Activated gamma-delta T cell treated with Interleukin-2 at 50 U/mL for 16 hours (primary cell): ENCODE measurements around the gene FAM98B.

Source experiments
- DNase-seq: peaks from one replicate; pipeline ENCODE4 v3.0.0-alpha.2; 2020

FAM98B gene

GRCh38 chr15:38463893-38464292, 10.0 kb downstream of the FAM98B start:
- no peak for DNase-seq

GRCh38 chr15:38464675-38465074, 10.7 kb downstream of the FAM98B start:
- no peak for DNase-seq

DNA sequence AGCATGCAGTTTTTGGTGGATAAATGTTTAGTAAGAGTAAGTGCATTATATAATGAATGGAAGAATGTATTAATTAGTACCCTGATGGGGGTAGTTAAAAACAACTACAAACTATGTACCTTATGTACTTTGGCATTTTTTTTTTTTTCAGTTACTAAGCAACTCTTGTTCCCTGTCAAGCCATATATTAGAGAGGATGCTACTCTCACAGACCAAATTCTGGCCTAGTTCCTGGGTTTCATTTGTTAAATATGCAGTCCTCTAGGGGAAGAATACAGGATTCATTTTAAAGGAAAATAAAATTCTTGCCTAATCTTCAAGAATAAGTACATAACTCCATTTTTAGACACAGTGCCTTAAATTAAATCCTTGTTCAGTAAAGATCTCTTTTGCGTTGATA, 16.9 kb downstream of the FAM98B start:
- DNase-seq = no peak

DNA sequence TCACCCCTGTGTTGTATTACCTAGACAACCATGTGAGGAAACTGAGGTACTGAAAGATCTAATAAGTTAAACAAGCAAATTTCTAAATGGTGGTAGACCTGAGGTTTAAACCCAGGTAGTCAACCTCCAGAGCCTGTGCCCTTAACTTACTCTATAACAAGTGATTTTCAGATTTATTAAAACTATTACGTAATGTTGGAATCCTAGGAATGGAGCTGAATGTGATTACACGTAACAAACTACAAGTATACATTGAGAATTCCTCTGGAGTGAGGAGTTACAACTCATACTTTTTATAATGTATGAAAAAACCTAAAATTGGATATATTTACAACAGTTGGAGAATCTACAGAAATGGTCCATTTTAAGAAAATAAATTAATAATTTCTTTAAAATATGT, 18.0 kb downstream of the FAM98B start:
- DNase-seq = no peak

DNA sequence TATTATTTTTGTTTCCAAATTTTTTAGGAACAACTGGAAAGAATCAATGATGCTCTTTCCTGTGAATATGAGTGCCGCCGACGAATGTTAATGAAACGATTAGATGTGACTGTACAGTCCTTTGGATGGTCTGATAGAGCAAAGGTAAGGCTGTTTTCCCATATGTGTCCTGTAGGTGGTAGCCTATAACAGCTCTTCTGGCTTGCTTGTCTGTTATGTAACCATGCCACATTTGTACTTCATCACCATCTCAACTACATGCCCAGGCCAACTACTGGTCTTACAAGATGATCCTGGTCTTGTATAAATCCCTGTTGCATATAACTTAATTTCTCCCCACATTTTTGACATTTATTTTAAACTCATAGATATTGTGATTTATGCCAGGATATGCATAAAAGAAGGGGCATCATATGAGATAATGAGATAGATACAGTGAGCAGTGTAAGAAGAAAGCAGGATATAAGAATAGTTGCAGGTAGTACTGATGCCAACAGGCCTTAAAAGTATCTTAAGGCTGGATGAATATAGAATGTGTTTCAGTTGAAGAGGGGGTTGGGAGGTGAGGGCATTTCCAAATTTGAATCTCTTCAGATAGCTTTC, 20.3 kb downstream of the FAM98B start:
- DNase-seq = peak; percentile 31

DNA sequence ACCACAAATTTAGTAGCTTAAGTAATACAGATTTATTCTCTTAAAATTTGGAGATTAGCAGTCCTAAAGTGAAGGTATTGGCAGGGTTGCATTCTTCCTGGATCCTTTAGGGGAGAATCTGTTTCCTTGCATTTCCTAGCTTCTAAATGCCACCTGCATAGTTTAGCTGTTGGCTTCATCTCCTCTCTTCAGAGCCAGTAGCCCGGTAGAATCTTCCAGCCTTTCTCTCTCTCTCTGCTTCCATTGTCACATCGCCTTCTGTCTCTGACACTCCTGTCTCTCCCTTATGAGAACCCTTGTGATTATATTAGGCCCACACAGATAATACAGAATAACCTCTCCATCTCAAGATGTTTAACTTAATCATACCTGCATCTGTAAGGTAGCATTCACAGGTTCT, 21.4 kb downstream of the FAM98B start:
- DNase-seq = no peak

DNA sequence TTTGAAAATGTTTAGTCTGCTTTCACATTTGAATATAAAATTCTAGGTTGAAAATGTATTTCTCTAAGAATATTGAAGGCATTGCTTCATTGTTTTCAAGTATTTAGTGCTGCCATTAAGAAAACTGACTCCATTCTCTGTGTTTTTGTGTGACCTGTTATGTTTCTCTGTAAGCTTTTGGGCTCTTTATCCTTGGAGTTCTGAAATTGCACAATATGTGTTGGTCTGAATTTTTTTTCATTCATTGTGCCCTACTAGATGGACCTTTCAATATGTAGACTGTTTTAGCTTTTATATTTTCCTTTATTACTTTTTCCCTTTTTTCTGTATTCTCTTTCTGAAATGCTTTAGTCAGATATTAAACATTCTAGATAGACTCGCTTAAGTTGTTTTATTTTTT, 22.2 kb downstream of the FAM98B start:
- DNase-seq = no peak

DNA sequence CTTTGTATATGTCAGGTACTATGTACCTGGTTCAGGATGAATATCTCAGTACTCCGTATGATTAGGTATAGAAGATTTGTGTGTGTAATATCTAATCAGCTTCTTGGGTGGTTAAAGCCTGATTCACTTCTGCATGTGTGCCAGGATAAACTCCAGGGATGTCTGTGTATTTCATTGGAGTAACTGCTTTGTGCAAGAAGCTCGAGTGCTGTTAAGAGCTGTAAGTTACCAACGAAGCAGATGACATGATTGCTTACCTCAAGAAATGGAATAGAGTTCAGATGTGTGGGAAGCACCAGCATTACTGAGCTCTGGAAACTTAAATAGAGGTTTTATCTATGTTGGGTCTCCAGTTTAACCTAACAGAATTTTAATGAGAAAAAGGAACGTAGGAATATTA, 23.7 kb downstream of the FAM98B start:
- DNase-seq = no peak

DNA sequence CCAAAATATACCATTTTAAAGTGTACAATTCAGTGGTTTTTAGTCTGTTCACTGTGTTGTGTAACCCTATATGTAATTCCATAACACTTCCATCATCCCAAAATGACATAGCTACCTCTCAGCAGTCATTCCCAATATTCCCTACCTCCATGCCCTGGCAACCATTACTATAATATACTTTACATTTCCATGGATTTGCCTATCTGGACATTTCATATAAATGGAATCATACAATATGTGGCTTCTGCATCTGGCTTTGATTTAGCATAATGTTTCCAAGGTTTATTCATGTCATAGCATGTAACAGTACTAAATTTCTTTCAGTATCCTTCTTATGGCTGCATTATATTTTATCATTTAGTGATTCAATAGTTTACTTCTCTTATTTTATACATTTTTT, 25.3 kb downstream of the FAM98B start:
- no peak for DNase-seq

GRCh38 chr15:38479756-38480155, 25.8 kb downstream of the FAM98B start:
- no peak for DNase-seq

DNA sequence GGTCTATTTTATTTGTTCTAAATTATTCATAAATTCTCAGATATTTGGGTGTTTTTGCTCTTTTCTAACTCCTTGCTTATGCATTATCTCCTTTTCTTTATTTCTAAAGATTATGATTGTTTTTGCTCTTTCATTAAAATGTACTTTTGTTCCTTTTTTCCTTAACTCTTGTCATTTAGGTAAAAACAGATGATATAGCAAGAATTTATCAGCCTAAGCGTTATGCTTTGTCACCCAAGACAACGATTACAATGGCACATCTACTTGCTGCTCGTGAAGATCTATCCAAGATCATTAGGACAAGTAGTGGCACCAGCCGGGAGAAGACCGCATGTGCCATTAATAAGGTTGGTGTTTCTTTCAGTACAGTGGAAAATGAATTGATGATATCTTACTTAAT, 27.2 kb downstream of the FAM98B start:
- no peak for DNase-seq

DNA sequence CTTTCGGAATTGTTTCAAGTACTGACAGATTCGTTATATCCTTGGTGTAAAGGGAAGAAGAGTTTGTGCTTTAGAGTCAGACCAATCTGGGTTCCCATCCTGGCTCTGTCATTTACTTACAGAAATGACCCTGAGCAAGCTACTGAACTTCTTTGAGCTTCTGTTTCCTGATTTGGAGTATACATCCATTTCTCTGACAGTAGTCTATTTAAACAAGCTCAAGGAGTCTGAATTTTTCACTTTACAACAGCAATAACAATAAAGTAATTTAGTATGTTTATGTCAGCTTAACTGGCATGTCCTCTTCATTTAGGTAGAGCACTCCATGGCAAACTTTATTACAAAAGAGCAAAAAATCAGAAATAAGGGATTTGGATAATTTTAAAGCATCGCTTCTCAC, 27.8 kb downstream of the FAM98B start:
- DNase-seq = no peak

DNA sequence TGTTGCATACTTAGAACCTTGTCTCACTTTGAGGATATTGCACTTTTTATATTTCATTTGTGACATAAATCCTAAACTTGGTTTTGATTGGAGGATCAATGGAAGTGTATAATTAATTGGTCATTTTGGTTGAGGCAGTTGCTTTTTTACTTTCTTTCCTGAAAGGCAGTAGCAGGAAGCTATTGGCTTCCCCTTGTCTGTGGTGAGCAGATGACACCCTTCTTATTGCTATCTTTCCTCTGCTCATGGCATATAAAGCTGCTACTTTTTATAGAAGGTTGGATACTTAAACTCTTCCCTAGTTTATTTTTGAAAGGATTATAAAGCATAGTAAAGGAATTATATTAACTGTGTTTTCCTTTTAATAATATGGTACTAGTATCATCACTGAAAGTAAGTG, 28.6 kb downstream of the FAM98B start:
- no peak for DNase-seq

- DNase-seq = no peak
Measured at GRCh38 chr15:38486936-38487335, 33.0 kb downstream of the FAM98B start.

DNA sequence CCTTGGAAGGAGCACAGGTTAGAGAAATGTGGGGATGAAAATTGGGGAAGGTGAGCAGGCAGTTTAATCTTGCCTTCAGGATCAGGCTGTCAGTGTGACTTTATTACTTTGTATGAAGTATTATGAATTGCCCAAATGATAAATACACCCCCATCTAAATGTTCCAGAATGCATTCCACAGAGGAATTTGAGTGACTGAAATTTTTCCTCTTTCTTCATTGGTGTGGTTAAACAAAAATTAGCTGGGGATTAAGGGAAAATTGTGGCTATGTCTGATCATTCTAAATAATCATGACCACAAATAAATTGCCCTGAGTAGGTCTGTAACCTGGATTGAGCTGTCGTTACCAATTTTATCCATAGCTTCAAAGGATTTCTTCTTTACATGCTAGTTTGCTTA, 33.5 kb downstream of the FAM98B start:
- no peak for DNase-seq

DNA sequence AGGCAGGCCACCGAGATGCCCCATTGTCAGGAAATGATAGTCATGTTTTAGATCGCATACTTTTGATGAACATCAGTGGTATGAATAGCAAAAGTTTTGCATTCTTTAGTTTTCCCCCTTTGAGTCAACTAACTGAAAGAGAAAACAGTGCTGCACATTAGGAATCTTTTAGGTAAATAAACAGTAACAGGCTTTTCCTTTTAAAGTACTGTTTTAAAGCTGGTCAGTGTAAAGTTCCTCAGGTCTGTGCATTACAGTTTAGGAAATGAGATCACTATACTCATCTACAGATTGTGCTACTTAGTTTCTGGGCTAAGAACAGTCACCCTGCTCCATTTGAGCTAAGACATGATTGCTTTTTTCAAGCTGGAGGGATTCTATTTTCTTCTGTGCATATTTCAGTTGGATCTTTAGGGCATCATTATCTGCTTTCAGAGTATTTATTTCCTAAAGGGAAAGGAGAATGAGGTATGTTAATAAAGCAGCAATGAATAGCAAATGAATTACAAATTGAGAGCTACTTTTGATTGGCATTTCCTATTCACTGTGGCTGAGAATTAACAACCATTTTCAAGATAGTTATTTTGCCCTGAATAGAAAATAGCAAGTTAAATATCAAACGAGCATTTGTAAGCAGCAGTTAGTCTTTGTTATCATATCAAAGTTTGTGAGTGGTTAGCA, 36.5 kb downstream of the FAM98B start:
- no peak for DNase-seq

DNA sequence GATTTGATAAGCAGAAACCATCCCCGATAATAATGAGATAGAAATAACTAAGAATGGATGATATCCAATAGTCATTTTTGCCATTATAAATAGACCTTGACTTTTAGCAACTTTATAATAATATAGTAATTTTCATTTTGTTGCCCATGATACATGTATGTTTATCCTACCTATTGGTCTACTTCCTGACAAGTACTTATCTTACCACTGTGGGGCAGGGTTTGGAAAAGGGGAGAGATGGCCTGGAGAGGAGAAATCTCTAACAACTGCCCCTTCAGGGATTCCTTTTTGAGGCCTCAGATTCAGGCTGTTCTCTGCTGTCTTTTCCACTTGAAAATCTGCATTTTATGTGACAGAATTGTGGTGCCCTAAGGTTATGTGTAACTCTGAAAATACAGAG, 42.2 kb downstream of the FAM98B start:
- DNase-seq = no peak

DNA sequence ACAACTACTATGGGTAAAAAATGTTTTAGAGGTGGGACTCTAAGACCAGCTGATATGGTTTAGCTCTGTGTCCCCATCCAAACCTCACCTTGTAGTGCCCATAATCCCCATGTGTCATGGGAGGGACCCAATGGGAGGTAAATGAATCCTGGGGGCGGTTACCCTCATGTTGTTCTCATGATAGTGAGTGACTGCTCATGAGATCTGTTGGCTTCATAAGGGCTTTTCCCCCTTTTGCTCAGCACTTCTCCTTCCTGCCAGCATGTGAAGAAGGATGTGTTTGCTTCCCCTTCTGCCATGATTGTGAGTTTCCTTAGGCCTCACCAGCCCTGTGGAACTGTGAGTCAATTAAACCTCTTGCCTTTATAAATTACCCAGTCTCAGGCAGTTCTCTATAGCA, 45.7 kb downstream of the FAM98B start:
- DNase-seq = no peak

DNA sequence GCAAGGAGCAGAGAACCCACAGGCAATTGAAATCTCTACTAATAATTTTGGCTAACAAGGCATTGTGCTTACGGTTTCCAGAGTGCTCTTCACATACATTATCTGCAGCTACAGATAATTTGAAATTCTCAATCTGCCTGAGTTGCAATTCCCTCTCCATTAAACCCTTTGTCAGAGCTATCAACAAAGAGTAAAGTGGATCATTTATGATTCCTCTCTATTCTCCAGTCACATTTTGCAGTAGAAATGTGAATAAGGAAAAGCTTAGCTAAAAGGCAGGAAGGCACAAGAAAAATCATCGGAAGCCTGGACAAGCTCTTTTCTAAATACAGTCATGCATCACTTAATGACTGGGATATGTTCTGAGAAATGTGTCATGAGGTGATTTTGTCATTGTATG, 49.6 kb downstream of the FAM98B start:
- DNase-seq = no peak

GRCh38 chr15:38504680-38505467, 50.9 kb downstream of the FAM98B start:
- DNase-seq = no peak

DNA sequence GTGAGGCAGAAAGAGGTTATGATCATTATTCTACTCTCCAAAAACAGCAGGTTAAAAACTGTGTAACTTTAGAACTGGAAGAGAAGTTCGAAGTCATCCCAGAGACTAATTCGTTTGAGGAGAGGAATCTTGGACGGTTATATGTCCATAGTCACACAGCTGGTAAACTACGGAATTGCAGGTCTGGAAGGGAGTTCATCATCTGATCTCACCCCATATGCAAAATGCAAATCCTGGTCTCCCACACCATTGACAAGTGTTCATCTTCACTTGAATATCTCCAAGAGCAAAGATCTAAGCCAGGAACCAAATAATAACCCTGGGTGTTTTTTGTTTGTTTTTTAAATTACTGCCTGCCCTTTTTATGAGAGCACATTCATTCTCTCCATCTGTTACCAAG, 53.1 kb downstream of the FAM98B start:
- DNase-seq = no peak

- no peak for DNase-seq
Measured at GRCh38 chr15:38507570-38507969, 53.6 kb downstream of the FAM98B start.

DNA sequence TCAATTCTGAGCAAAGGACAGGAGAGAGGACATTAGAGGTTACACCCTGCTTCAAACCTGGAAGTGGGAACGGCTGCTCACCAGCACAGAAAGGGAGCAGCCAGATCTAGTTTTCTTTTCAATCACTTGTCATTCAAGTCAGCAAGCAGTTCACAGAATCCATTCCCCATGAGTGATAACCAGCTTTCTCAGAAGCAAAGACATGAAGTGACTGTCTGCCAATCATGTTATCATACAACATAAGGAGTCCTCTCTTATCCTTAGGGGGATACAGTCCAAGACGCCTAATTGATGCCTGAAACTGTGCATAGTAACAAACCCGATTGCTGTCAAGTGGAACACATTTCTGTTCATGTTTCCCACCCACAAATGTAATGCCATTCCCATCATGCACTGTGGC, 54.7 kb downstream of the FAM98B start:
- DNase-seq = no peak

DNA sequence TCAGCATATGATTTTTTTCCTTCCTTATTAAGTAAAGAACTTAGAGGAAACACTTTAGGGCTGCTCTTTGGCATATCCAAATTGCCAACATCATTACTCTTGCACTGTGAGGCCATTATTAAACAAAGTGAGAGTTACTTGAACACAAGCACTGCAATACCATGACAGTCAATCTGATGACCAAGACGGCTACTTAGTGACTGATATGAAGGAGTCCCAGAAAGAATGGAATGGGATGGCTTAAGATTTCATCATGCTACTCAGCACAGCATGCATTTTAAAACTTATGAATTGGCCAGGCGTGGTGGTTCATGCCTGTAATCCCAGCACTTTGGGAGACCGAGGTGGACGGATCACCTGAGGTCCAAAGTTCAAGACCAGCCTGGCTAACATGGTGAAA, 55.2 kb downstream of the FAM98B start:
- no peak for DNase-seq
